GM12865 (cell line): ENCODE measurements around the gene AFTPH.
"Not testable (repeated sequence)": the region's sequence is repeated elsewhere in the genome, so short reads cannot be mapped to it uniquely, and the experiment has no call there.

Experiments used
- DNase-seq: peaks from one replicate; pipeline ENCODE4 v3.0.0; 2010; ENCODE audit warnings: low read depth
- H3K4me3 ChIP-seq: 2 replicates; pipeline ENCODE4 v1.5.1; 2011; ENCODE audit warnings: mild to moderate bottlenecking, low read depth, low read length, control low read depth
- CTCF ChIP-seq: IDR thresholded peaks from 2 replicates; pipeline ENCODE4 v1.5.1; 2011; ENCODE audit warnings: low read length, control low read depth, low read depth, inconsistent platforms; ENCODE audit not compliant: insufficient read depth; ENCODE audit errors: missing control alignments

Gene AFTPH

GRCh38 chr2:64525317-64525613 lies 1.1 kb downstream of the AFTPH start:
- peak overlapping the region; percentile 63 for H3K4me3 ChIP-seq
- no peak for TF ChIP-seq CTCF
- peak; percentile 76 for DNase-seq

- no peak for TF ChIP-seq CTCF
- no peak for DNase-seq
- peak overlapping the region; percentile 63 for H3K4me3 ChIP-seq
Observed at GRCh38 chr2:64526034-64526433, 1.9 kb downstream of the AFTPH start.

- H3K4me3 ChIP-seq, DNase-seq: not testable (repeated sequence)
Observed at GRCh38 chr2:64530946-64531345, 6.8 kb downstream of the AFTPH start.

GRCh38 chr2:64532030-64532429 lies 7.9 kb downstream of the AFTPH start:
- no peak for DNase-seq
- H3K4me3 ChIP-seq: no peak overlapping the region
- TF ChIP-seq CTCF: no peak

- peak overlapping the region; percentile 3; the same call in 1 of the 2 replicates for H3K4me3 ChIP-seq
- no peak for TF ChIP-seq CTCF
- peak; percentile 49 for DNase-seq
Observed at GRCh38 chr2:64533882-64534281, 9.8 kb downstream of the AFTPH start.

GRCh38 chr2:64534363-64534762 lies 10.2 kb downstream of the AFTPH start:
- peak overlapping the region; percentile 3; the same call in 1 of the 2 replicates for H3K4me3 ChIP-seq
- TF ChIP-seq CTCF: no peak
- peak; percentile 69 for DNase-seq

GRCh38 chr2:64535024-64535423 lies 10.9 kb downstream of the AFTPH start:
- no peak overlapping the region for H3K4me3 ChIP-seq
- no peak for TF ChIP-seq CTCF
- no peak for DNase-seq

GRCh38 chr2:64537991-64538390 lies 13.9 kb downstream of the AFTPH start:
- no peak for DNase-seq
- no peak for TF ChIP-seq CTCF
- no peak overlapping the region for H3K4me3 ChIP-seq
